Measurements from ENCODE around the gene LDAH. TPM values are rescaled to one million over a fixed set of nuclear protein-coding genes. Genes with fewer than 3 reads are reported as not detected.

Gene LDAH
- total and polyA plus RNA-seq, 2 donors (not counting 3 experiments of a cell fraction or from before 2014, with no cell fraction given) = 12.3 to 24.0 TPM

DNA sequence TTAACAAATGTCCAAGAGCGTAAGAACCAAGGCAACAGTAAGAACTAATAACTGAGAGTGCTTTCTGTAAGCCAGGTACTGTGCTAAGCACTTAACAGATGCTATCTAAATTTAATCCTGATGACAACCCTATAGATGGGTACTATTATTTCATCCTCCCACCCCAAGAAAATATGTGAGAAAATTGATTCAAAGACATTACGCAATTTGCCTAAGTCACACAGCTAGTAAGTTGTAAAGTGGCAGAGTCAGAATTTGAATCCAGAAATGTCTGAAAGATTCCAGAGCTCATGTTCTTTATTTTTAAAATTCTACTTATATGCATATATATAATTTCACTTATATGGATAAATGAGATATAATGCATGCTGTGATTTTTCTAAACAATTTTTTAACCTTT lies 10.1 kb downstream of the LDAH start:
- Histone ChIP-seq H2AFZ (ENCODE audit: low read depth, low read length) (no peak overlapping the region), H3K9me3 (replicated peaks; ENCODE audit: control insufficient read depth, insufficient read depth, low read length) (no peaks in the 10 kb centered on the region), H4K20me1 (replicated peaks; ENCODE audit: control insufficient read depth, extremely low read depth, insufficient read depth, low read length) (no peaks in the 10 kb centered on the region), H3K27me3 (ENCODE audit: control insufficient read depth in 2 of 2, insufficient read depth in 2 of 2, low read length in 2 of 2) (no peaks in the 10 kb centered on the region), H3K79me2 (ENCODE audit: control insufficient read depth, insufficient read depth, low read length) (peaks cover 12% of the 10 kb centered on the region), H3K9me1 (replicated peaks; ENCODE audit: control insufficient read depth, extremely low read depth, insufficient read depth, low read length) (no peaks in the 10 kb centered on the region), H3K4me1 (ENCODE audit: control insufficient read depth, extremely low read depth, insufficient read depth, low read length) (no peaks in the 10 kb centered on the region), H3K4me3 (replicated peaks in 1 of 3; ENCODE audit: insufficient read depth in 1 of 3, low read depth in 1 of 3, low read length in 3 of 3) (no peak overlapping the region), H3K9ac (replicated peaks; ENCODE audit: extremely low read depth, insufficient read depth, low read length) (no peak overlapping the region), H3K27ac (ENCODE audit: insufficient read depth, low read depth, low read length) (no peak overlapping the region), H3K4me2 (ENCODE audit: insufficient read depth, low read length) (no peak overlapping the region), H3K36me3 (ENCODE audit: control insufficient read depth in 2 of 2, extremely low read depth in 1 of 2, insufficient read depth in 2 of 2, low read length in 2 of 2) (no peaks in the 10 kb centered on the region)
- FAIRE-seq (no peak), DNase-seq (ENCODE audit: low read depth, low spot score) (no peak)
- CTCF ChIA-PET = interaction anchor here (1.1 kb wide), 1 partner anchor 31 kb away, joined by 3 read pairs; no protein-coding TSS in a partner anchor
- TF ChIP-seq FOS (IDR thresholded peaks at IDR 0.05; ENCODE audit: borderline replicate concordance, insufficient read depth, low read length) = no peak
- dilution Hi-C loops (cut with MboI; ENCODE audit: extremely low pct_ligation_motif_present, low sequenced_read_pairs) (no loop called here), intact Hi-C loops (cut with micrococcal nuclease) (no loop called here)
- POLR2A ChIA-PET = no interaction called here
- BruUV-seq (replicated peaks) = no TSS peak

DNA sequence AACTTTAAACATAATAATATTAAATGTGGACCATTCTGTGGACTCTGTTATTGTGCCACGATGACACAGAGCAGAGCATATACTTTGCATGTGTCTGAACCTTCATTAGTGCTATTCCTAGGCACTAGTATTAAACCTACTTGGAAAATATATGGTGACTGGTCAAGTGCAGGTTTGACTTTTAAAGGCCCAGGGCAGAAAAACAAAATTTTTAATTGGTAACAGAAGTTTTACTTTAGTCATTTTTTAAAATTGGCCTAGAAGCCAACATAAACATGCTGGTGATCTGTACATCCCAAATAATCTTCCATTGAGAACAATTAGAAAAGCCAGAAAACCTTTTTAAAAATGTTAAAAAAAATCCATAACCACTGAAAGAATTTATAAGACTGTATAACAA lies 16.6 kb downstream of the LDAH start:
- Histone ChIP-seq H3K79me2 (ENCODE audit: control insufficient read depth, insufficient read depth, low read length) (peaks cover 2% of the 10 kb centered on the region), H3K9me3 (replicated peaks; ENCODE audit: control insufficient read depth, insufficient read depth, low read length) (no peaks in the 10 kb centered on the region), H3K36me3 (ENCODE audit: control insufficient read depth in 2 of 2, extremely low read depth in 1 of 2, insufficient read depth in 2 of 2, low read length in 2 of 2) (no peaks in the 10 kb centered on the region), H3K9me1 (replicated peaks; ENCODE audit: control insufficient read depth, extremely low read depth, insufficient read depth, low read length) (no peaks in the 10 kb centered on the region), H4K20me1 (replicated peaks; ENCODE audit: control insufficient read depth, extremely low read depth, insufficient read depth, low read length) (no peaks in the 10 kb centered on the region), H3K4me2 (ENCODE audit: insufficient read depth, low read length) (no peak overlapping the region), H3K27me3 (ENCODE audit: control insufficient read depth in 2 of 2, insufficient read depth in 2 of 2, low read length in 2 of 2) (no peaks in the 10 kb centered on the region), H2AFZ (ENCODE audit: low read depth, low read length) (no peak overlapping the region), H3K27ac (ENCODE audit: insufficient read depth, low read depth, low read length) (no peak overlapping the region), H3K9ac (replicated peaks; ENCODE audit: extremely low read depth, insufficient read depth, low read length) (no peak overlapping the region), H3K4me1 (ENCODE audit: control insufficient read depth, extremely low read depth, insufficient read depth, low read length) (no peaks in the 10 kb centered on the region), H3K4me3 (replicated peaks in 1 of 3; ENCODE audit: insufficient read depth in 1 of 3, low read depth in 1 of 3, low read length in 3 of 3) (no peak overlapping the region)
- TF ChIP-seq, protein P1, sequence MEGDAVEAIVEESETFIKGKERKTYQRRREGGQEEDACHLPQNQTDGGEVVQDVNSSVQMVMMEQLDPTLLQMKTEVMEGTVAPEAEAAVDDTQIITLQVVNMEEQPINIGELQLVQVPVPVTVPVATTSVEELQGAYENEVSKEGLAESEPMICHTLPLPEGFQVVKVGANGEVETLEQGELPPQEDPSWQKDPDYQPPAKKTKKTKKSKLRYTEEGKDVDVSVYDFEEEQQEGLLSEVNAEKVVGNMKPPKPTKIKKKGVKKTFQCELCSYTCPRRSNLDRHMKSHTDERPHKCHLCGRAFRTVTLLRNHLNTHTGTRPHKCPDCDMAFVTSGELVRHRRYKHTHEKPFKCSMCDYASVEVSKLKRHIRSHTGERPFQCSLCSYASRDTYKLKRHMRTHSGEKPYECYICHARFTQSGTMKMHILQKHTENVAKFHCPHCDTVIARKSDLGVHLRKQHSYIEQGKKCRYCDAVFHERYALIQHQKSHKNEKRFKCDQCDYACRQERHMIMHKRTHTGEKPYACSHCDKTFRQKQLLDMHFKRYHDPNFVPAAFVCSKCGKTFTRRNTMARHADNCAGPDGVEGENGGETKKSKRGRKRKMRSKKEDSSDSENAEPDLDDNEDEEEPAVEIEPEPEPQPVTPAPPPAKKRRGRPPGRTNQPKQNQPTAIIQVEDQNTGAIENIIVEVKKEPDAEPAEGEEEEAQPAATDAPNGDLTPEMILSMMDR (IDR thresholded peaks at IDR 0.05; ENCODE audit: extremely low read depth in 1 of 2, insufficient read depth in 1 of 2, low read depth in 1 of 2, low read length in 2 of 2) = no peak
- no peak for TF ChIP-seq MYC (IDR thresholded peaks at IDR 0.05; ENCODE audit: low read depth, low read length)
- no peak for TF ChIP-seq FOS (IDR thresholded peaks at IDR 0.05; ENCODE audit: borderline replicate concordance, insufficient read depth, low read length)
- ChIA-PET POLR2A (no interaction called here), CTCF (no interaction called here)
- DNase-seq (ENCODE audit: low read depth, low spot score) (no peak), FAIRE-seq (no peak)
- intact Hi-C loops (cut with micrococcal nuclease) (no loop called here), dilution Hi-C loops (cut with MboI; ENCODE audit: extremely low pct_ligation_motif_present, low sequenced_read_pairs) (no loop called here)
- no TSS peak for BruUV-seq (replicated peaks)

Data from endothelial cell of umbilical vein (primary cell).